Measurements from ENCODE around the gene ZBTB24. TPM values are rescaled to one million over a fixed set of nuclear protein-coding genes. Genes with fewer than 3 reads are reported as not detected.

ZBTB24 gene
- total RNA-seq, 1 experiment from 2014 or later: 16.7 TPM

DNA sequence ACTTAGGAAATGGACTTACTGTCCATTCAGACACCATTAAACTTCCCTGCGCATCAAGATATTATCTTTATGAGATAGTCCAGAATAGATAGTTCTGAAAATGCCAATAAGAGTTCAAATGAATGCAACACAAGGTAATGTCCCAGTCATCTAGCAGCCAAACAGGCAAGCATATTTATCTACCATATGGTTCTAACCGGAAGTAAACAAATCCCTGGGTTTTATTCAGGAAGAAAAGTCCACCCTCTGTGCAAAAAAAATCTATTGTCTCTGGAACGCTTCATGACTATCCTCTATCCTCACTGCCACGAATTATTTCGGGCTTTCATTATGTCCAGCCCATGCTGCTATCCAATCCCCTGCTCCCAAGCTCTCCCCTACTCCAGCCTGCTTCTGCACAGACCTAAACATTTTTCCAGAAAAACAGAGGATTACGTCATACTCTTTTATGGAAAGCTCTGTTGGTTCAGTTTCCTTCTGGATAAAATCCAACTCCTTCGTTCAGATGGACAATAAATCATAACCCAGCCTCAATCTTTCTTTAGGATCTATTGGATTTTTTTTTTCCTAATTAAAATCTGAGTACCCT is 54.0 kb downstream of the ZBTB24 start:
- DNase-seq (ENCODE audit: low read depth in 1 of 2, low spot score in 2 of 2): no peak
- Histone ChIP-seq H3K9me3 (replicated peaks) (no peaks in the 10 kb centered on the region), H3K27me3 (replicated peaks) (no peaks in the 10 kb centered on the region), H3K27ac (no peak overlapping the region), H3K36me3 (no peaks in the 10 kb centered on the region), H3K4me1 (replicated peaks) (peaks cover 7% of the 10 kb centered on the region; the same call in 1 of the 2 replicates), H3K4me3 (no peak overlapping the region)

DNA sequence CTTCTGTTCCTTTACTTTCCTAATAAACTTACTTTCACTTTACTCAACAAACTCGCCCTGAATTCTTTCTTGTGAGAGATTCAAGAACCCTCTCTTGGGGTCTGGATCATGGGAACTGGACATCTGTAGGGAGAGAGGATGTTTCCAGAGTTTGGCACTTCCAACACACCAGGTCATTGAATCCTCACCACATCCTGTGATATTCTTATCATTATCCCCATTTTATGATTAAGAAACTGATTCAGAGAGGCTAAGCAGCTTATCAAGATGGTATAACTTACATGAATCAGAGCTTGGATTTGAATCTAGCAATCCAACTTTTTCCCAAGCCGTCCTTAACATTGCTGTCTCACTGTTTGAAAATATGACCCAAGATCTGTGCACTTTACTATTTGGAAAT is 58.1 kb downstream of the ZBTB24 start:
- Histone ChIP-seq H3K9me3 (replicated peaks) (no peaks in the 10 kb centered on the region), H3K36me3 (no peaks in the 10 kb centered on the region), H3K27me3 (replicated peaks) (no peaks in the 10 kb centered on the region), H3K4me1 (replicated peaks) (peaks cover 7% of the 10 kb centered on the region; the same call in 1 of the 2 replicates), H3K4me3 (no peak overlapping the region), H3K27ac (no peak overlapping the region)
- DNase-seq (ENCODE audit: low read depth in 1 of 2, low spot score in 2 of 2): no peak

DNA sequence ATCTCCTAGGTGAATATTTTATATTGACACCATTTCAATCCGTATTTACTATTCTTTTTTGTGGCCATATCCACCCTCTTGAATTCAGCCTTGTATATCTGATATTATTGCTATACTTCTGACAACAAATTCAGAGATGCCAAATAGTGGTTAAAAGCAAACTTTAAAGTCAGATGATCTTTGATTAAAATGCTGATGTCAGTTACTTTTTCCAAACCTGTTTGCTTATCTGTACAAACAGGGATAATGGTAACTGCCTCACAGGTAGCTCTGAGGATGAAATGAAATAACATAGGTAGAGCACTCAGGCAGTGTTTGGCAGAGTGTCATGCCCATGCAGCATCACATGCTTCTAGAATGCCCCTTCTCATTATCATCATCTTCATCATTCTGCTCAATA is 61.8 kb downstream of the ZBTB24 start:
- H3K4me3 ChIP-seq: no peak overlapping the region
- no peaks in the 10 kb centered on the region for H3K9me3 ChIP-seq (replicated peaks)

DNA sequence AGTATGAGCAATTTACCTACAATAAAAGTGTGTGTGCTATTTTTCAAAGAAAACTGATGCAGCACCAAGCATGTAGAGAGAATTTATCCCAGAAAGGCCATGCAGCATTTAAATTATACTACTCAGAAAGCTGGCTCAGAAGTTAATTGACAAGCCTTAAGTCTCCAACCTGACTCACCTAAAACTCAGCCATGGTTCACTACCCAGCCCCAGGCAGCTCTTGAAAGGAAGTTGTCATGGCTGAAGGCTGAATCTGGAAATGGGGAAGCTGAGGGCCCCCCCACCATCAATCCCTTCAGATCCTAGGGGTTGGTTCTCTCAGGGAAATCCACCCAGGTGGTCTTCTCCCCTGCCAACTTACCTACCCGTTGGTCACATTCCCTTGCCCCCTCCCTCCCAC is 62.3 kb downstream of the ZBTB24 start:
- no peak for DNase-seq (ENCODE audit: low read depth in 1 of 2, low spot score in 2 of 2)
- Histone ChIP-seq H3K4me1 (replicated peaks) (no peaks in the 10 kb centered on the region), H3K4me3 (no peak overlapping the region), H3K27me3 (replicated peaks) (no peaks in the 10 kb centered on the region), H3K9me3 (replicated peaks) (no peaks in the 10 kb centered on the region), H3K36me3 (no peaks in the 10 kb centered on the region), H3K27ac (no peak overlapping the region)

More for the DNA sequence above, 61.8 kb downstream of the ZBTB24 start:
- Histone ChIP-seq H3K27ac (no peak overlapping the region), H3K27me3 (replicated peaks) (no peaks in the 10 kb centered on the region), H3K36me3 (no peaks in the 10 kb centered on the region), H3K4me1 (replicated peaks) (no peaks in the 10 kb centered on the region)
- DNase-seq (ENCODE audit: low read depth in 1 of 2, low spot score in 2 of 2): no peak

DNA sequence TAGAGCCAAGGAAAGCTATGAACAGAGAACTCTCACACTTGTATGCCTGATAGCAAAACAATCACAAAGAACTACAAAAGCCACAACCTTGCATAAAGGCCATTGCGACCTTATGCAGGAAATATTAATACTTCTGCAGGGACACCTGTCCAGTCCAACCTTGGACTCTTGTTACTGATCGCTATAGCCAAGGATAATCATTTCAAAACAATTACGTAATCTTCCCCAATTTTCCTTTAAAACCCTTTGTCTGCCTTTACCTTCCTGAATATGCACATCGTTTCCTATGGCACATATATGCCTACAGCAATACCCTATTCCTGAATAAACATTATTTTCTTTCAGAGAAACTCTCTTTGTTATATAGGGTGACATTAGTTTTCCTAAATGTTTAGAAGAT is 65.4 kb downstream of the ZBTB24 start:
- H3K27ac ChIP-seq: no peak overlapping the region
- H3K4me1 ChIP-seq (replicated peaks): no peaks in the 10 kb centered on the region
- no peak overlapping the region for H3K4me3 ChIP-seq
- no peaks in the 10 kb centered on the region for H3K36me3 ChIP-seq
- H3K9me3 ChIP-seq (replicated peaks): no peaks in the 10 kb centered on the region
- no peaks in the 10 kb centered on the region for H3K27me3 ChIP-seq (replicated peaks)
- no peak for DNase-seq (ENCODE audit: low read depth in 1 of 2, low spot score in 2 of 2)

Other genes with a start within 250 kb of the ZBTB24 start
- 188 and 193 TPM in 2 replicates for gene CD164, start 100.8 kb downstream of the ZBTB24 start, total RNA-seq (2014; rRNA removed; shearing (Covaris generic))
- gene PPIL6, start 42.6 kb downstream of the ZBTB24 start, total RNA-seq (2014; rRNA removed; shearing (Covaris generic)): 0.29 TPM in 1 of 2 replicates, not detected in the other
- gene SMPD2, start 42.5 kb downstream of the ZBTB24 start, total RNA-seq (2014; rRNA removed; shearing (Covaris generic)): 6.0 and 9.9 TPM in 2 replicates
- gene MICAL1, start 27.4 kb downstream of the ZBTB24 start, total RNA-seq (2014; rRNA removed; shearing (Covaris generic)): 45.7 and 51.9 TPM in 2 replicates
- gene AK9, start 208.0 kb upstream of the ZBTB24 start, total RNA-seq (2014; rRNA removed; shearing (Covaris generic)): 2.1 and 2.2 TPM in 2 replicates
- 6.9 and 9.6 TPM in 2 replicates for gene FIG4, start 208.1 kb upstream of the ZBTB24 start, total RNA-seq (2014; rRNA removed; shearing (Covaris generic))

Data from SJSA1 (cell line).